GM20000 (cell line): Measurements from ENCODE around the gene CLSTN2.

Experiments used
- DNase-seq: peaks from one replicate; pipeline ENCODE4 v3.0.0; 2012; ENCODE audit warnings: low spot score
- CTCF ChIP-seq: IDR thresholded peaks from 2 replicates; pipeline ENCODE4 v1.5.1; 2012; ENCODE audit warnings: mild to moderate bottlenecking, control low read depth; ENCODE audit errors: extremely low read depth, missing control alignments

Gene CLSTN2

GRCh38 chr3:140225996-140226395, 291.0 kb downstream of the CLSTN2 start:
- DNase-seq, result no peak
- TF ChIP-seq CTCF, result no peak

- no peak for DNase-seq
- no peak for TF ChIP-seq CTCF
These were observed 298.7 kb downstream of the CLSTN2 start for GRCh38 chr3:140233702-140234101.

GRCh38 chr3:140234256-140234655, 299.3 kb downstream of the CLSTN2 start:
- no peak for TF ChIP-seq CTCF

GRCh38 chr3:140236836-140237501, 302.0 kb downstream of the CLSTN2 start:
- DNase-seq, result no peak
- no peak for TF ChIP-seq CTCF

More at GRCh38 chr3:140234256-140234655, 299.3 kb downstream of the CLSTN2 start:
- no peak for DNase-seq

- TF ChIP-seq CTCF, result no peak
- DNase-seq, result no peak
These were observed 303.8 kb downstream of the CLSTN2 start for GRCh38 chr3:140238646-140239314.

GRCh38 chr3:140242818-140243276, 307.9 kb downstream of the CLSTN2 start:
- no peak for DNase-seq
- no peak for TF ChIP-seq CTCF

- DNase-seq, result no peak
- TF ChIP-seq CTCF, result no peak
These were observed 308.6 kb downstream of the CLSTN2 start for GRCh38 chr3:140243575-140243974.
